ENCODE data around the gene SCGB1D1.

DNA sequence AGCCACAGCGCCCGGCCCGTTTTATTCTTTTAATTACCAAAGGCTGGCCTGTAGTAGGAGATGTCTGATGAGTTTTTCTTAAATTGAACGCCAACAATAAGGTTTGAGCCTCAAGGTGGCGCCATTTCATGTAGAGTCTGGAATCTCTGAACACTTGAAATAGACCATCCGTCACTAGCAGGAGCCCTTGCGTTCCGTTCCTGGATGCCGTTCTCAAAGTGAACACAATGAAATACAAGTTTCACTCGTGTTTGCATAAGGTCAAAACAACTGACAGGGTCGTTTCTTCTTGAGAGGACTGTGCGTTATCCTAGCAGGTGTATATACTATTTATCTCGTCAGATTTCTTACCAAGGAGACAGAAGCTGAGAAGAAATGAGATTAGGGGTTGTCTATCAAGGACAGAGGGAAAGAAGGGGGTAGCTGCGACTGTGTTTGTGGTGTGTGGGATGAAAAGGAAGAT lies 18.7 kb upstream of the SCGB1D1 start:
- no peak for TF ChIP-seq POLR2A (IDR thresholded peaks at IDR 0.05)
- TF ChIP-seq, protein P1, sequence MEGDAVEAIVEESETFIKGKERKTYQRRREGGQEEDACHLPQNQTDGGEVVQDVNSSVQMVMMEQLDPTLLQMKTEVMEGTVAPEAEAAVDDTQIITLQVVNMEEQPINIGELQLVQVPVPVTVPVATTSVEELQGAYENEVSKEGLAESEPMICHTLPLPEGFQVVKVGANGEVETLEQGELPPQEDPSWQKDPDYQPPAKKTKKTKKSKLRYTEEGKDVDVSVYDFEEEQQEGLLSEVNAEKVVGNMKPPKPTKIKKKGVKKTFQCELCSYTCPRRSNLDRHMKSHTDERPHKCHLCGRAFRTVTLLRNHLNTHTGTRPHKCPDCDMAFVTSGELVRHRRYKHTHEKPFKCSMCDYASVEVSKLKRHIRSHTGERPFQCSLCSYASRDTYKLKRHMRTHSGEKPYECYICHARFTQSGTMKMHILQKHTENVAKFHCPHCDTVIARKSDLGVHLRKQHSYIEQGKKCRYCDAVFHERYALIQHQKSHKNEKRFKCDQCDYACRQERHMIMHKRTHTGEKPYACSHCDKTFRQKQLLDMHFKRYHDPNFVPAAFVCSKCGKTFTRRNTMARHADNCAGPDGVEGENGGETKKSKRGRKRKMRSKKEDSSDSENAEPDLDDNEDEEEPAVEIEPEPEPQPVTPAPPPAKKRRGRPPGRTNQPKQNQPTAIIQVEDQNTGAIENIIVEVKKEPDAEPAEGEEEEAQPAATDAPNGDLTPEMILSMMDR (IDR thresholded peaks at IDR 0.05) = peak; percentile 57 to 71 (median 69)
